HG03469 (cell line): ENCODE measurements around the gene TCF19.

ENCODE experiments used
- ATAC-seq: cut with Tn5 transposase; IDR thresholded peaks from one replicate; pipeline ENCODE4 v1.9.1; 2021; ENCODE audit warnings: mild to moderate bottlenecking, moderate library complexity, moderate number of reproducible peaks; ENCODE audit not compliant: unreplicated experiment

The TCF19 gene

GRCh38 chr6:31158140-31158862 is at the start of gene TCF19:
TSS of gene TCF19 (plus strand) at chr6:31158589. CDS start at chr6:31159470, 881 bp downstream.
- peak; percentile 48 for ATAC-seq

- ATAC-seq = no peak
Measured at GRCh38 chr6:31110825-31111582, 47.4 kb upstream of the TCF19 start.

GRCh38 chr6:31111712-31112111 is 46.7 kb upstream of the TCF19 start:
- ATAC-seq = no peak

- ATAC-seq = no peak
Measured at GRCh38 chr6:31112478-31112877, 45.9 kb upstream of the TCF19 start, which contains the start of gene C6orf15. TSS of gene C6orf15 (minus strand) at chr6:31112575. CDS start at chr6:31112555, 20 bp downstream.

- ATAC-seq = no peak
Measured at GRCh38 chr6:31113861-31114540, 44.4 kb upstream of the TCF19 start.

- ATAC-seq = no peak
Measured at GRCh38 chr6:31114541-31114878, 43.9 kb upstream of the TCF19 start, which contains the start of gene PSORS1C1. TSS of gene PSORS1C1 (plus strand) at chr6:31114800. CDS start at chr6:31129633, 14,833 bp downstream.

GRCh38 chr6:31114970-31115849 is 43.2 kb upstream of the TCF19 start:
- ATAC-seq = no peak

GRCh38 chr6:31115941-31116560 is 42.3 kb upstream of the TCF19 start:
- ATAC-seq = no peak

GRCh38 chr6:31116661-31117385 is 41.6 kb upstream of the TCF19 start:
- no peak for ATAC-seq

GRCh38 chr6:31118178-31118577 is 40.2 kb upstream of the TCF19 start:
- ATAC-seq = no peak

- no peak for ATAC-seq
Measured at GRCh38 chr6:31120151-31120915, 38.1 kb upstream of the TCF19 start, which contains the start of gene CDSN. TSS of gene CDSN (minus strand) at chr6:31120446. CDS start at chr6:31120419, 27 bp downstream.

- ATAC-seq = no peak
Measured at GRCh38 chr6:31121131-31121790, 37.1 kb upstream of the TCF19 start.

- no peak for ATAC-seq
Measured at GRCh38 chr6:31122791-31123706, 35.3 kb upstream of the TCF19 start.

GRCh38 chr6:31125162-31125561 is 33.2 kb upstream of the TCF19 start:
- ATAC-seq = no peak

GRCh38 chr6:31125586-31126363 is 32.6 kb upstream of the TCF19 start:
- ATAC-seq = no peak
